HepG2 (cell line): Measurements from ENCODE around the gene NR2F6. TPM values are rescaled to one million over a fixed set of nuclear protein-coding genes. Genes with fewer than 3 reads are reported as not detected.
A peak's percentile ranks its signal among the peaks of the same experiment; 100 is the strongest.

Source experiments
- ARHGAP35 ChIP-seq: sonication (generic); formaldehyde crosslinking; IDR thresholded peaks from 2 replicates; pipeline ENCODE4 v1.9.0; 2022; ENCODE audit warnings: mild to moderate bottlenecking, inconsistent platforms, moderate library complexity, missing genetic modification reagents, borderline replicate concordance
- HMG20B ChIP-seq: conservative IDR thresholded peaks from 2 replicates; pipeline ENCODE4 v1.6.1; 2016; ENCODE audit warnings: missing genetic modification reagents, missing compliant biosample characterization
- HOXA3 ChIP-seq: sonication (generic); formaldehyde crosslinking; IDR thresholded peaks from 2 replicates; pipeline ENCODE4 v1.5.0; 2020; ENCODE audit warnings: missing genetic modification reagents
- IKZF4 ChIP-seq: sonication (generic); formaldehyde crosslinking; IDR thresholded peaks from 2 replicates; pipeline ENCODE4 v1.5.1; 2020; ENCODE audit warnings: borderline replicate concordance, mild to moderate bottlenecking, low read depth, missing genetic modification reagents; ENCODE audit errors: not compliant biosample characterization
- KMT2A ChIP-seq: sonication (generic); formaldehyde crosslinking; IDR thresholded peaks from 2 replicates; pipeline ENCODE4 v1.4.0; 2020; ENCODE audit warnings: missing genetic modification reagents
- MTA3 ChIP-seq: sonication (generic); formaldehyde crosslinking; IDR thresholded peaks from 2 replicates; pipeline ENCODE4 v1.4.0; 2020; ENCODE audit warnings: missing genetic modification reagents
- MTF1 ChIP-seq: sonication (generic); formaldehyde crosslinking; IDR thresholded peaks from 2 replicates; pipeline ENCODE4 v1.5.0; 2020; ENCODE audit warnings: missing genetic modification reagents
- SMC3 ChIP-seq: IDR thresholded peaks from 2 replicates; pipeline ENCODE4 v1.6.1; 2011; ENCODE audit warnings: low read length, improper control_type of control experiment
- UBTF ChIP-seq: sonication (generic); formaldehyde crosslinking; IDR thresholded peaks from 2 replicates; pipeline ENCODE4 v1.4.0; 2020; ENCODE audit warnings: mild to moderate bottlenecking, missing genetic modification reagents
- ZBTB40 ChIP-seq, 2 experiments: fragments of 450-650 bp in 1 of 2; sonication (generic) in 1 of 2; formaldehyde crosslinking in 1 of 2; IDR thresholded peaks; 2 replicates each; pipeline versions ENCODE4 v1.6.1 to v1.8.0; 2016 to 2022; ENCODE audit warnings: antibody characterized with exemption in 1 of 2, mild to moderate bottlenecking in 1 of 2, missing genetic modification reagents in 1 of 2
- ZBTB7B ChIP-seq: sonication (generic); formaldehyde crosslinking; IDR thresholded peaks from 2 replicates; pipeline ENCODE4 v1.4.0; 2020; ENCODE audit warnings: missing genetic modification reagents
- ZNF510 ChIP-seq: sonication (generic); formaldehyde crosslinking; IDR thresholded peaks from 2 replicates; pipeline ENCODE4 v1.4.0; 2020; ENCODE audit warnings: low read depth, mild to moderate bottlenecking, missing genetic modification reagents
- ZNF883 ChIP-seq: sonication (generic); formaldehyde crosslinking; IDR thresholded peaks from 2 replicates; pipeline ENCODE4 v1.5.1; 2020; ENCODE audit warnings: mild to moderate bottlenecking, missing genetic modification reagents; ENCODE audit errors: not compliant biosample characterization
- polyA plus RNA-seq, 8 experiments: library from polyadenylated mRNA; depleted of rRNA in 3 of 8; stranded (reverse) in 7 of 8; unstranded in 1 of 8; fragments of >200 nt; fragmentation: Illumina TruSeq in 4 of 8; extraction: Trizol in 4 of 8; gene quantifications; 2 replicates each; pipeline versions ENCODE4 v1.2.1 to v1.2.3, GENCODE V29; 2011 to 2016; ENCODE audit warnings: low read depth in 4 of 8, missing spikeins in 1 of 8, mixed read lengths in 1 of 8; ENCODE audit not compliant: insufficient read depth in 1 of 8
- total RNA-seq, 5 experiments: library from RNA; depleted of rRNA; stranded (reverse); fragments of >200 nt; fragmentation: Illumina TruSeq; extraction: Trizol; gene quantifications; 2 replicates each; pipeline ENCODE4 v1.2.3, GENCODE V29; 2016; ENCODE audit warnings: low read depth in 1 of 5
- TF ChIP-seq, protein P1 (sequence below): sonication (generic); formaldehyde crosslinking; IDR thresholded peaks from 2 replicates; pipeline ENCODE4 v1.5.1; 2020; ENCODE audit warnings: missing genetic modification reagents, mild to moderate bottlenecking, borderline replicate concordance

Gene NR2F6
- total and polyA plus RNA-seq, 2 of the 13 experiments (the other 11 are each of a cell fraction or from before 2014, with no cell fraction given), result 30.9 to 72.4 TPM

- peak; percentile 73 for TF ChIP-seq UBTF
- TF ChIP-seq HMG20B (CRISPR knock-in tag), result peak; percentile 97
- TF ChIP-seq MTA3 (CRISPR knock-in tag), result no peak
- 0 out of 2 replicates have a peak, but pooled peaks have one; percentile 28 for TF ChIP-seq KMT2A (CRISPR knock-in tag)
- no peak for TF ChIP-seq ZNF883 (CRISPR knock-in tag)
- no peak for TF ChIP-seq SMC3
- TF ChIP-seq HOXA3 (CRISPR knock-in tag), result peak; percentile 89
- TF ChIP-seq, protein P1, sequence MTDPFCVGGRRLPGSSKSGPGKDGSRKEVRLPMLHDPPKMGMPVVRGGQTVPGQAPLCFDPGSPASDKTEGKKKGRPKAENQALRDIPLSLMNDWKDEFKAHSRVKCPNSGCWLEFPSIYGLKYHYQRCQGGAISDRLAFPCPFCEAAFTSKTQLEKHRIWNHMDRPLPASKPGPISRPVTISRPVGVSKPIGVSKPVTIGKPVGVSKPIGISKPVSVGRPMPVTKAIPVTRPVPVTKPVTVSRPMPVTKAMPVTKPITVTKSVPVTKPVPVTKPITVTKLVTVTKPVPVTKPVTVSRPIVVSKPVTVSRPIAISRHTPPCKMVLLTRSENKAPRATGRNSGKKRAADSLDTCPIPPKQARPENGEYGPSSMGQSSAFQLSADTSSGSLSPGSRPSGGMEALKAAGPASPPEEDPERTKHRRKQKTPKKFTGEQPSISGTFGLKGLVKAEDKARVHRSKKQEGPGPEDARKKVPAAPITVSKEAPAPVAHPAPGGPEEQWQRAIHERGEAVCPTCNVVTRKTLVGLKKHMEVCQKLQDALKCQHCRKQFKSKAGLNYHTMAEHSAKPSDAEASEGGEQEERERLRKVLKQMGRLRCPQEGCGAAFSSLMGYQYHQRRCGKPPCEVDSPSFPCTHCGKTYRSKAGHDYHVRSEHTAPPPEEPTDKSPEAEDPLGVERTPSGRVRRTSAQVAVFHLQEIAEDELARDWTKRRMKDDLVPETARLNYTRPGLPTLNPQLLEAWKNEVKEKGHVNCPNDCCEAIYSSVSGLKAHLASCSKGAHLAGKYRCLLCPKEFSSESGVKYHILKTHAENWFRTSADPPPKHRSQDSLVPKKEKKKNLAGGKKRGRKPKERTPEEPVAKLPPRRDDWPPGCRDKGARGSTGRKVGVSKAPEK, result peak; percentile 81; the same call in 1 of the 2 replicates
- TF ChIP-seq ZBTB40 (IDR thresholded peaks at IDR 0.05), result no peak
- TF ChIP-seq ZBTB40 (CRISPR knock-in tag; IDR thresholded peaks at IDR 0.05), result peak; percentile 69; the same call in 1 of the 2 replicates
- TF ChIP-seq ARHGAP35 (CRISPR knock-in tag), result 0 out of 2 replicates have a peak, but pooled peaks have one; percentile 26
- TF ChIP-seq ZBTB7B (CRISPR knock-in tag), result peak; percentile 100
- no peak for TF ChIP-seq MTF1 (CRISPR knock-in tag)
- 0 out of 2 replicates have a peak, but pooled peaks have one; percentile 52 for TF ChIP-seq ZNF510
- no peak for TF ChIP-seq IKZF4 (CRISPR knock-in tag)
These were observed 2.5 kb upstream of the NR2F6 start (continued) for GRCh38 chr19:17248011-17248776.
